ENCODE measurements around the gene PXDN.

DNA sequence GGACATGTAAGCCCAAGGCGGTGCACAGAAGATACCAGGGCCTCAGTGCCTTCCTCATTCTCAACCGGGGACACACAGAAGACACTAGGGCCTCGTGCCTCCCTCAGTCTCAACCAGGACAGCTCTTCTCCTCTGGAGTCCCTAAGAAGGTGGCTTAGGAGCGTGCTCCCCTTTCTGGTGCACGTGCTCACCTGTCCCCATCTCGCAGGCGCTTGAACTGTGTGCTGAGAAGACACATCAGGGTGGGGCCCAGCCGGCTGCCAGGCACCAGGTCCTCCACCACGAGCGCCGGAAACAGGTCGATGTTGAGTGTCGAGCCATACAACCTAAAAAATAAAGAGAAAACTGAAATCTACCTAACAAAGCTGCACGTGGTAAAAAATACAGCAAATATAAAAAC lies 99.9 kb downstream of the PXDN start:
- TF ChIP-seq GATA2 (IDR thresholded peaks at IDR 0.05; ENCODE audit: low read depth, low read length) (no peak), GATA3 (IDR thresholded peaks at IDR 0.05; ENCODE audit: low read depth, low read length) (no peak)
